ENCODE data around the gene TSPAN32.
"Not testable (repeated sequence)": the region's sequence is repeated elsewhere in the genome, so short reads cannot be mapped to it uniquely, and the experiment has no call there.

TSPAN32 gene

DNA sequence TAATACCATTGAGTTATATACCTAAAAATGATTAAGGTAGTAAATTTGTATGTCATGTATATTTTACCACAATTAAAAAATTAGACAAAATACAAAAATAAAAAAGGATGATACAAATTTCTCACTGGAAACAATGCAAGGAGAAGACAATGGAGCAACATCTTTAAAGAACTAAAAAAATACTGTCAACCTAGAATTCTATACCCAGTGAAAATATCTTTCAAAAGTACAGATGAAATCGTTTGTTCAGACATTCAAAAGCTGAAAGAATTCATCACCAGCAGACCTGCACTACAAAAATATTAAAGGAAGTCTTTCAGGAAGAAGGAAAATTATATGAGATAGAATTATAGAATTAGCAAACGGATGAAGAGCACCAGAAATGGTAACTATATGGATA, 21.6 kb upstream of the TSPAN32 start (continued):
- TF ChIP-seq, protein P1, sequence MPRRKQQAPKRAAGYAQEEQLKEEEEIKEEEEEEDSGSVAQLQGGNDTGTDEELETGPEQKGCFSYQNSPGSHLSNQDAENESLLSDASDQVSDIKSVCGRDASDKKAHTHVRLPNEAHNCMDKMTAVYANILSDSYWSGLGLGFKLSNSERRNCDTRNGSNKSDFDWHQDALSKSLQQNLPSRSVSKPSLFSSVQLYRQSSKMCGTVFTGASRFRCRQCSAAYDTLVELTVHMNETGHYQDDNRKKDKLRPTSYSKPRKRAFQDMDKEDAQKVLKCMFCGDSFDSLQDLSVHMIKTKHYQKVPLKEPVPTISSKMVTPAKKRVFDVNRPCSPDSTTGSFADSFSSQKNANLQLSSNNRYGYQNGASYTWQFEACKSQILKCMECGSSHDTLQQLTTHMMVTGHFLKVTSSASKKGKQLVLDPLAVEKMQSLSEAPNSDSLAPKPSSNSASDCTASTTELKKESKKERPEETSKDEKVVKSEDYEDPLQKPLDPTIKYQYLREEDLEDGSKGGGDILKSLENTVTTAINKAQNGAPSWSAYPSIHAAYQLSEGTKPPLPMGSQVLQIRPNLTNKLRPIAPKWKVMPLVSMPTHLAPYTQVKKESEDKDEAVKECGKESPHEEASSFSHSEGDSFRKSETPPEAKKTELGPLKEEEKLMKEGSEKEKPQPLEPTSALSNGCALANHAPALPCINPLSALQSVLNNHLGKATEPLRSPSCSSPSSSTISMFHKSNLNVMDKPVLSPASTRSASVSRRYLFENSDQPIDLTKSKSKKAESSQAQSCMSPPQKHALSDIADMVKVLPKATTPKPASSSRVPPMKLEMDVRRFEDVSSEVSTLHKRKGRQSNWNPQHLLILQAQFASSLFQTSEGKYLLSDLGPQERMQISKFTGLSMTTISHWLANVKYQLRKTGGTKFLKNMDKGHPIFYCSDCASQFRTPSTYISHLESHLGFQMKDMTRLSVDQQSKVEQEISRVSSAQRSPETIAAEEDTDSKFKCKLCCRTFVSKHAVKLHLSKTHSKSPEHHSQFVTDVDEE (CRISPR knock-in tag; IDR thresholded peaks at IDR 0.05), result no peak
- TF ChIP-seq, protein P2, sequence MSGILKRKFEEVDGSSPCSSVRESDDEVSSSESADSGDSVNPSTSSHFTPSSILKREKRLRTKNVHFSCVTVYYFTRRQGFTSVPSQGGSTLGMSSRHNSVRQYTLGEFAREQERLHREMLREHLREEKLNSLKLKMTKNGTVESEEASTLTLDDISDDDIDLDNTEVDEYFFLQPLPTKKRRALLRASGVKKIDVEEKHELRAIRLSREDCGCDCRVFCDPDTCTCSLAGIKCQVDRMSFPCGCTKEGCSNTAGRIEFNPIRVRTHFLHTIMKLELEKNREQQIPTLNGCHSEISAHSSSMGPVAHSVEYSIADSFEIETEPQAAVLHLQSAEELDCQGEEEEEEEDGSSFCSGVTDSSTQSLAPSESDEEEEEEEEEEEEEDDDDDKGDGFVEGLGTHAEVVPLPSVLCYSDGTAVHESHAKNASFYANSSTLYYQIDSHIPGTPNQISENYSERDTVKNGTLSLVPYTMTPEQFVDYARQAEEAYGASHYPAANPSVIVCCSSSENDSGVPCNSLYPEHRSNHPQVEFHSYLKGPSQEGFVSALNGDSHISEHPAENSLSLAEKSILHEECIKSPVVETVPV (CRISPR knock-in tag; IDR thresholded peaks at IDR 0.05), result no peak
- no peak for TF ChIP-seq SNAI2 (CRISPR knock-in tag; IDR thresholded peaks at IDR 0.05)
- no peak for TF ChIP-seq RARB (CRISPR knock-in tag; IDR thresholded peaks at IDR 0.05)

DNA sequence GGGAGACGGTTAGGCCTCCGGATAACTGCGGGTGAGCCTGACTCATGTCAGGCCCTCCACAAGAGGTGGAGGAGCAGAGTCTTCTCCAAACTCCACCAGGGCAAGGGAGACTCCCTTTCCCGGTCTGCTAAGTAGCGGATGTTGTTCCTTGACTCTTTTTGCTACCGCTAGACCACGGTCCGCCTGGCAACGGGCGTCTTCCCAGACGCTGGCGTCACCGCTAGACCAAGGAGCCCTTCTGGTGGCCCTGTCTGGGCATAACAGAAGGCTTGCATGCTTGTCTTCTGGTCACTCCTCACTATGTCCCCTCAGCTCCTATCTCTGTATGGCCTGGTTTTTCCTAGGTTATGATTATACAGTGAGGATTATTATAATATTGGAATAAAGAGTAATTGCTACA, 15.5 kb upstream of the TSPAN32 start:
- ATAC-seq, result not testable (repeated sequence)

DNA sequence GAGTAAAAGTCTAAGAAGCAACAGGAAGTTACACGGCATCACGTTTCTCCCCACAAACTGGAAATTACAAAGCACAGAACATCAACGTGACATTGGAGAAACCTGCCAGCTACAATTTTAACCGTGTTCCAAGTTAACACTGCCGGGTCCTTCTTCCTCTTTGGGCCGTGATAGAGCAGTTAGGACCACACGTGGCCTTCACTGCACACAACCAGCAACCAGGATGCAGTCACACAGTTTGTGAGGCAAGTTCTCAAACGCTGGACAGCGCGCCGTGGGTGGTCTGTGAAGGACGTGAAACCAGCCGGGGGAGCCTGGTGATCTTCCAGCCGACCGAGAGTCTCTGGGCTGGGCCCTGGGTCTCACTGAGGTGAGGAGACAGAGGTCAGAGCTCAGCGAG, 14.7 kb upstream of the TSPAN32 start:
- no peak for ATAC-seq

DNA sequence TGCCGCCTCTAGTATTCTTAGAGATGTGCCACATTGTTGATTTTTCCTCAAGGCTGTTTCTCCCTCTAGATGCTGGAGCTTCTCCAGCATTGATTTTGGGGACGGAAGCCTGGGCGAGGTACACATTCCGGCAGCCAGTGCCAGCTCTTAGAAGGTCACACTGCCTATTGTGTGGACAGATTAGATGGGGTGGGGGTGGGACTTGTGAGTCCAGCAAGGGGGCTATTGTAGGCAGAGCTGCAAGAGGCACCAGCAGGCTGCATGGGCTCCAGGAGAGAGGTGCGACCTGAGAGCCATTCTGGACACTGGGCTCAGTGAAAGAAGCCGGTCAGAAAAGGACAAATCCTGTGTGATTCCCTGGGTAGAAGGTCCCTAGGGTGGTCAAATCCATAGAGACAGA, 12.5 kb upstream of the TSPAN32 start:
- ATAC-seq, result no peak
- no peak for TF ChIP-seq SNAI2 (CRISPR knock-in tag; IDR thresholded peaks at IDR 0.05)
- TF ChIP-seq ZFP30 (CRISPR knock-in tag; IDR thresholded peaks at IDR 0.05), result no peak
- TF ChIP-seq, protein P3, sequence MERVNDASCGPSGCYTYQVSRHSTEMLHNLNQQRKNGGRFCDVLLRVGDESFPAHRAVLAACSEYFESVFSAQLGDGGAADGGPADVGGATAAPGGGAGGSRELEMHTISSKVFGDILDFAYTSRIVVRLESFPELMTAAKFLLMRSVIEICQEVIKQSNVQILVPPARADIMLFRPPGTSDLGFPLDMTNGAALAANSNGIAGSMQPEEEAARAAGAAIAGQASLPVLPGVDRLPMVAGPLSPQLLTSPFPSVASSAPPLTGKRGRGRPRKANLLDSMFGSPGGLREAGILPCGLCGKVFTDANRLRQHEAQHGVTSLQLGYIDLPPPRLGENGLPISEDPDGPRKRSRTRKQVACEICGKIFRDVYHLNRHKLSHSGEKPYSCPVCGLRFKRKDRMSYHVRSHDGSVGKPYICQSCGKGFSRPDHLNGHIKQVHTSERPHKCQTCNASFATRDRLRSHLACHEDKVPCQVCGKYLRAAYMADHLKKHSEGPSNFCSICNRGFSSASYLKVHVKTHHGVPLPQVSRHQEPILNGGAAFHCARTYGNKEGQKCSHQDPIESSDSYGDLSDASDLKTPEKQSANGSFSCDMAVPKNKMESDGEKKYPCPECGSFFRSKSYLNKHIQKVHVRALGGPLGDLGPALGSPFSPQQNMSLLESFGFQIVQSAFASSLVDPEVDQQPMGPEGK (CRISPR knock-in tag; IDR thresholded peaks at IDR 0.05; ENCODE audit: borderline replicate concordance), result no peak
- no peak for TF ChIP-seq BACH2 (CRISPR knock-in tag; IDR thresholded peaks at IDR 0.05; ENCODE audit: borderline replicate concordance)
- no peak for TF ChIP-seq TCF4 (CRISPR knock-in tag; IDR thresholded peaks at IDR 0.05; ENCODE audit: borderline replicate concordance)
- no peak for TF ChIP-seq GLIS3 (CRISPR knock-in tag; IDR thresholded peaks at IDR 0.05)
- TF ChIP-seq ZNF8 (CRISPR knock-in tag; IDR thresholded peaks at IDR 0.05), result no peak
- no peak for TF ChIP-seq ZNF70 (CRISPR knock-in tag; IDR thresholded peaks at IDR 0.05)
- TF ChIP-seq ARNTL (CRISPR knock-in tag; IDR thresholded peaks at IDR 0.05; ENCODE audit: borderline replicate concordance, low read depth), result no peak
- TF ChIP-seq, protein P2 (CRISPR knock-in tag; IDR thresholded peaks at IDR 0.05), result no peak
- TF ChIP-seq OSR1 (CRISPR knock-in tag; IDR thresholded peaks at IDR 0.05), result no peak

More for the DNA sequence above, 14.7 kb upstream of the TSPAN32 start:
- TF ChIP-seq, protein P1 (CRISPR knock-in tag; IDR thresholded peaks at IDR 0.05), result no peak
- TF ChIP-seq ZFP30 (CRISPR knock-in tag; IDR thresholded peaks at IDR 0.05) (no peak), CSDC2 (CRISPR knock-in tag; IDR thresholded peaks at IDR 0.05) (no peak), ZNF8 (CRISPR knock-in tag; IDR thresholded peaks at IDR 0.05) (no peak), GLIS3 (CRISPR knock-in tag; IDR thresholded peaks at IDR 0.05) (no peak), ZNF565 (CRISPR knock-in tag; conservative IDR thresholded peaks at IDR 0.05; ENCODE audit: low read depth) (no peak), ARNTL (CRISPR knock-in tag; IDR thresholded peaks at IDR 0.05; ENCODE audit: borderline replicate concordance, low read depth) (no peak), OSR1 (CRISPR knock-in tag; IDR thresholded peaks at IDR 0.05) (no peak), SNAI2 (CRISPR knock-in tag; IDR thresholded peaks at IDR 0.05) (no peak), BACH2 (CRISPR knock-in tag; IDR thresholded peaks at IDR 0.05; ENCODE audit: borderline replicate concordance) (no peak)
- TF ChIP-seq, protein P4, sequence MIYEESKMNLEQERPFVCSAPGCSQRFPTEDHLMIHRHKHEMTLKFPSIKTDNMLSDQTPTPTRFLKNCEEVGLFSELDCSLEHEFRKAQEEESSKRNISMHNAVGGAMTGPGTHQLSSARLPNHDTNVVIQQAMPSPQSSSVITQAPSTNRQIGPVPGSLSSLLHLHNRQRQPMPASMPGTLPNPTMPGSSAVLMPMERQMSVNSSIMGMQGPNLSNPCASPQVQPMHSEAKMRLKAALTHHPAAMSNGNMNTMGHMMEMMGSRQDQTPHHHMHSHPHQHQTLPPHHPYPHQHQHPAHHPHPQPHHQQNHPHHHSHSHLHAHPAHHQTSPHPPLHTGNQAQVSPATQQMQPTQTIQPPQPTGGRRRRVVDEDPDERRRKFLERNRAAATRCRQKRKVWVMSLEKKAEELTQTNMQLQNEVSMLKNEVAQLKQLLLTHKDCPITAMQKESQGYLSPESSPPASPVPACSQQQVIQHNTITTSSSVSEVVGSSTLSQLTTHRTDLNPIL (CRISPR knock-in tag; IDR thresholded peaks at IDR 0.05; ENCODE audit: low read depth), result no peak
- TF ChIP-seq, protein P3 (CRISPR knock-in tag; IDR thresholded peaks at IDR 0.05; ENCODE audit: borderline replicate concordance), result no peak

Measured in SK-N-SH treated with all-trans-retinoic acid at 6 μM for 48 hours (cell line).